Inflammatory macrophage (primary cell): ENCODE data around the gene ABCG4.
"Not testable (repeated sequence)": the region's sequence is repeated elsewhere in the genome, so short reads cannot be mapped to it uniquely, and the experiment has no call there.

Experiments used
- DNase-seq, 2 donors: peaks; one replicate each; pipeline ENCODE4 v3.0.0-alpha.2; 2020 to 2022

The ABCG4 gene

GRCh38 chr11:119116235-119116594, 32.6 kb upstream of the ABCG4 start:
- no peak for DNase-seq

GRCh38 chr11:119116601-119117000, 32.3 kb upstream of the ABCG4 start:
- DNase-seq, result no peak

- DNase-seq, result peak; percentile 28 to 43
Observed at GRCh38 chr11:119117004-119117706, 31.7 kb upstream of the ABCG4 start.

GRCh38 chr11:119118227-119118626, 30.6 kb upstream of the ABCG4 start:
- DNase-seq, result no peak

- no peak for DNase-seq
Observed at GRCh38 chr11:119118946-119119345, 29.9 kb upstream of the ABCG4 start.

GRCh38 chr11:119120639-119121007, 28.2 kb upstream of the ABCG4 start:
- DNase-seq, result no peak

- DNase-seq, result peak; percentile 99 to 100
Observed at GRCh38 chr11:119121008-119121810, 27.6 kb upstream of the ABCG4 start, which contains the start of gene HINFP. TSS of gene HINFP (plus strand) at chr11:119121580. CDS start at chr11:119126945, 5,365 bp downstream.

GRCh38 chr11:119121811-119122124, 27.1 kb upstream of the ABCG4 start:
- DNase-seq, result no peak

- no peak for DNase-seq
Observed at GRCh38 chr11:119125821-119126220, 23.0 kb upstream of the ABCG4 start.

GRCh38 chr11:119126675-119127268, 22.1 kb upstream of the ABCG4 start:
- no peak for DNase-seq

- DNase-seq, result no peak
Observed at GRCh38 chr11:119130662-119131061, 18.2 kb upstream of the ABCG4 start.

- peak; percentile 73 to 76 for DNase-seq
Observed at GRCh38 chr11:119134389-119134978, 14.4 kb upstream of the ABCG4 start.

GRCh38 chr11:119139276-119139675, 9.6 kb upstream of the ABCG4 start:
- DNase-seq, result not testable (repeated sequence)

GRCh38 chr11:119144825-119145486, 3.9 kb upstream of the ABCG4 start:
- peak; percentile 57 to 63 for DNase-seq

GRCh38 chr11:119145551-119145950, 3.3 kb upstream of the ABCG4 start:
- DNase-seq, result no peak

- no peak for DNase-seq
Observed at GRCh38 chr11:119147604-119148333, 1.1 kb upstream of the ABCG4 start.

GRCh38 chr11:119148720-119149017, 183 bp upstream of the ABCG4 start:
- DNase-seq, result no peak

- DNase-seq, result no peak
Observed at GRCh38 chr11:119149786-119150275, 979 bp downstream of the ABCG4 start.

GRCh38 chr11:119152043-119152442, 3.2 kb downstream of the ABCG4 start:
- no peak for DNase-seq

- DNase-seq, result no peak
Observed at GRCh38 chr11:119152604-119153003, 3.8 kb downstream of the ABCG4 start.

GRCh38 chr11:119153049-119153818, 4.4 kb downstream of the ABCG4 start:
- no peak for DNase-seq
